G401.6 (cell line): ENCODE data around the gene TOR4A.

Experiments
- FAIRE-seq: peaks from 2 replicates; lab custom pipeline; 2012; peaks lifted over from hg19 to GRCh38; lab: Jason Lieb, UNC

TOR4A gene

DNA sequence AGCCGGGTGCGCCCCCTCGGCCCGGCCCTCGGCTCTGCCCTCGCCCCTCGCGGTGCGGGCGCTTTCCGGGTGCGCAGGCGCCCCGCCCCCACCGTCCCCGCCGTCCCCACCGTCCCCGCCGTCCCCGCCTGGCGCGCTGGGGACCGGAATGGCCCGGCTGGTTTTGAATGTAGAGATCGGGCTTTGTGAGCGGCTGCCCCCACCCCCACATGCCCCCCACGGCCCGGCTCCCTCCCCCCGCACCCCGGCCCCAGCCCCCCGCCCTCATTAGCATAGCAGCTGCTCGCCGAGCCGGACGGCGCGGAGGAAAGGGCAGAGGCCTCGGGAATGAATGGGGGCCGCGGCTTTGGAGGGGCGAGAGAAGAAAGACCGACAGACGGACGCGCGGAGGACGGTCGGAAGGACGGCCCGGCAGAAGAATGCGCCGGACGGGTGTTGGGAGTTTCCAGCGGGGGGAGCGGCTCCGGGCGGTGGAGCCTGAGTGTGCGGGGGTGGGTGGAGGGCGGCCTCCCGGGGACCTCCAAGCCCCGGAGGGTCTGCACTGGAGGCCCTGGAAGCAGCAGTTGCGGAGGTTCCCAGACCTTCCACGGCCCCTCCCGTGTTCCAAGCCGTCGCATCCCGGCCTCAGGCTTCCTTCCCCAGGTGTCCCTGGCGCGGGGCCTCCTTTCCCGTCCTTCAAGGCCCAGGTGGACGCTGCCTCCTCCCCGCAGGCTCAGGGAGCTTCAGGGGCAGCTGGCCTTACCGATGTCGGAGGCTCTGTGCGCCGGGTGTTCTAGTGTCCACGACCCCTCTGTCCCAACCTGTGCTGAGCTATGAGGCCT lies 18.5 kb downstream of the TOR4A start:
- FAIRE-seq = no peak

DNA sequence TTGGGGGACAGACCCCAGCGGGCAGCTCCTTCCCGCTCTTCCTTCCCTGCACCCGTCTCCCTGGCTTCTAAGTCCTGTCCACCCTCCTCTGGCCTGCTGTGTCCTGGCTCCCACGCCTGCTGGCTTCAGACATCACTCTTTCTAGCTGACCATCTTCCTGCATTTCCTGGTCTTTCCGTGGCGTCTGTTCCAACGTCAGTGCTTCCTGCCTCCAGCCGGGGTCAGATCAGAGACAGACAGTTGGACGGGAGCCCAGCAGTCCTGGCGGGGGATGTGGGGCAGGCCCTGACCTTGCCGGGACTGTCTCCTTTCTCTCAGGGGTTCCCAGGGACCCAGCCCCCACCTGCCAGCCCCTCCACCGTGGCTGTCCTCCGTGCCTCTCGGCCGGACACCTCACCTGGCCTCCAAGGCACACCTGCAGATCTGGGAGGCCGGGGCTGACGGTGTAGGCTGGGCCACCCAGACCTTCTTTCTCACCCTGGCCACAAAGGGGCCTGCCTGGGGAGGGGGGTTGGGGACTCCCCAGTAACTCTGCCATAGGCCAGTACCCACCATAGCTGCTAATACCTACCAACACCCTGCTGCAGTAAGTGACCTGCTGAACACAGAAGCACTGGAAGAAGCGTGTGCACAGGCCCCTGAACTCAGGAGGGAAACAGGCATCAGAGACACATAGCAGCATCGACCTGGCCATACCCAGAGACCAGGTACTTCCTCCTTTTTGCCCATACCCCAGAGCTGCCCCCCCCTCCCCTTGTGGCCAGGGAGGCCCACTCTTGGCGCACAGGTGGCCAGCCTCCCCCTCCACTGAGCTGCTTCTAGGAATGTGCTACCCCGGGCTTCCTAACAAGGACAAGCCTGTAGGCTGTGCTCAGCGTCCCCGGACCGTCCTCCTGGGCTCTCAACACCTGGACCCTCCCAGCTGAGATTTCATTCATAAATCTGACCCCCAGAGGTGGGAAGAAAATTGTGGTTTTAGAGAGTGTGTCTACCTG lies 19.4 kb downstream of the TOR4A start:
- FAIRE-seq = no peak

DNA sequence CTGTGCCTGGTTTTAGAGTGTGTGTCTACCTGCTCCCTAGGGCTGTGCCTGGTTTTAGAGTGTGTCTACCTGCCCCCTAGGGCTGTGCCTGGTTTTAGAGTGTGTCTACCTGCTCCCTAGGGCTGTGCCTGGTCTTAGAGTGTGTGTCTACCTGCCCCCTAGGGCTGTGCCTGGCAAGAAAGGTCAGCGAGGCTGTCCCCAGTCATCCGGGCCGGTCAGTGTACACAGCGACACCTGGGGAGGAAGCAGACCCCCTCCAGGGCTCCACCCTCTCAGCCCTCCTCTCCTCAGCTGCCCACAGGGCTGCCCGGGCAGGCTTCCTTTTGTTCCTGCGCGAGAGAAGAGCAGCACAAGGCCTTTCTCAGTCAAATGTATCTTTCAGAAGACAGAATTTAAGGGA lies 20.4 kb downstream of the TOR4A start:
- no peak for FAIRE-seq

DNA sequence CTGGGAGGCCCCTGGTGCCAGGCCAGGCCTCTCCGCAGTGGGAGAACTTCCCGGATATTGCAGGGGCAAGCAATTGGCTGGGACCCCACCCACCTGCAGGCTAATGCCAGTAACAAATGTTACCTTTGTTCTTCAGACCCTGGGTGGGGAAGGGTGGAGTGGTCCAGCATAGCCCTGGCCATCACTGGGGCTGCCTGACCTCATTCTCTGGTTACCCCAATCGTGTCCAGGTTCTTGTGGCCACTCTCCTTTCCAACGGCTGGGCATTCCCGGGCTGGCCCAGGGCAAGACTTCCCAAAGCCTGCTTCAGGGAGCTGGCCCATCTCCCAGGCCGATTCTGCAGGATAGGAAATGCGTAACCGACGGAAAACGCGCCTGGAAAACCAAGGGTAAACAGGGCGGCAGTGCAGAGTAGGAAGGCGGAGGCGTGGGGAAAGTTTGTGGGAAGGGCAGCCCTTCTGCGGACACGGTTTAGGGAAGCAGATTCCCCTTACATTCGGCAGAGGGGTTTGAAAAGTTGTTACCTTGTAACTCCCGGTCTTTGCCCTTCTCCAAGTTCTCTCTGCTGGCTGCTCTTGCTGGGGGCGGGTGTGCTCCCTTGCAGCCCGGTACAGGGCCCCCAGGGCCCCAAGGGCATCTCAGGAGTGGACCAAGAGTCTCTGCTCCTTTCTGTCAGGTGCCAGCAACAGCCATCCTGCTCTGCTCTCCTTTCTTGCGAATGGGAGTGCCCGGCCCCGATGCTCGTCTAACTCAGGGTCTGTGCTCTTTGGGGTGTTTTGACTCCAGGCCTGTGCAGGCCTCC lies 21.1 kb downstream of the TOR4A start:
- peak; percentile 15 for FAIRE-seq

DNA sequence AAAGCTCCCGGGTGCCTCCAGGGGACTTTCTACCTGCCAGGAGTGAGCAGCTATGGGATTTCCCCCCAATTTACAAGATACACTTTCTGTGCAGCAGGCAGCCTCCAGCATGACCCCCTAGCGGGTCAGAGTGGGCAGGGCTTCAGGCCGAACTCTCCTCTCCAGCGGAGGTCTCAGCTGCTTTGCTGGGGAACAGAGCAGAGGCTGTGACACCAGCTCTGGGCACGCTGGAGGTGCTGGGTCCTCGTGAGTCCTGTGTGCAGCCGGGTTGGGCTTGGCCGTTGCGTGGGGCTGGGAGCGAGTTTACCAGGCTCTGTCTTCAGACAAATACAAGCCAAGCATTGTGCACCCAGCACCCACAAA lies 21.7 kb downstream of the TOR4A start:
- no peak for FAIRE-seq

DNA sequence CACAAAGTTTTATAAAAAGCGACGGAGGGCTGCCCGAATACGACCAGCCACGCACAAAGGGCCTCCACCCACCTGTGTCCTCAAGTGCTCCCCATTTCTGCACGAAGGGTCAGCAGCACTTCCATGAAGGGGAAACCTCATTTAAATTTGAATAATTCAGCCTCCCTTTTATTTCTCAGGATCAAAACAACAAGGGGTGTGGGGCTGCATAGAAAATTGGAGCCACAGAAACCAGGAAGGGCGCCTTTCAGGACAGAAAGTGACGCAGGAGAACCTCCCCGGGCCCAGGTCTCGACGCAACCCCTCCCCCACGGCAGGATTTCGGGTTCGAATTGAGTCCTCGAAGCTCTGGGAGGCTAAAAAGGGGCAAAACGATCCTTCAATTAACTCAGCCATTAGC lies 22.4 kb downstream of the TOR4A start:
- no peak for FAIRE-seq

DNA sequence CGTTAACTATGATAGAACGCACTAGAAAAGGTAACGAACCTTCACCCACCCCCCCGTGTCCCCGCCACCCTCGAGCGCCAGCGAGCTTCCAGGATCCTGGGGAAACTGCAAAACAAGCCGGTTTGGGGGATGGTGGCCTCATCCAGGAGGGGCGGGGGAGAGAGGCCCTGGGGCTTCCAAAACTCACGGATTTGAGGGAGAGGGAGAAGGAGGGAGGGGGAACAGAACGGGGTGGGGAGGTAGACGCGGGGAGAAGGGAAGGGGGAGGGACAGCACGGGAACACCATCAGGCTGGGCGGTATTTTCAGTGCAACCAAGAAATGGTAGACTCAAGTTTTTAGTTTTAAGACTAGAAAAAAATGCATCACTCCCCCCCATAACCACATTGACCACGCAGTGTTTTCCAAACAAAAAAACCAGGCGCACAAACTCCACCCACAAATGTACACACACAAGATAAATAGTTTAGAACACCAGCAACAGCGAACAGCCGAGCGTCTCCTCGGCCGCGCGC lies 23.1 kb downstream of the TOR4A start:
- FAIRE-seq = no peak

DNA sequence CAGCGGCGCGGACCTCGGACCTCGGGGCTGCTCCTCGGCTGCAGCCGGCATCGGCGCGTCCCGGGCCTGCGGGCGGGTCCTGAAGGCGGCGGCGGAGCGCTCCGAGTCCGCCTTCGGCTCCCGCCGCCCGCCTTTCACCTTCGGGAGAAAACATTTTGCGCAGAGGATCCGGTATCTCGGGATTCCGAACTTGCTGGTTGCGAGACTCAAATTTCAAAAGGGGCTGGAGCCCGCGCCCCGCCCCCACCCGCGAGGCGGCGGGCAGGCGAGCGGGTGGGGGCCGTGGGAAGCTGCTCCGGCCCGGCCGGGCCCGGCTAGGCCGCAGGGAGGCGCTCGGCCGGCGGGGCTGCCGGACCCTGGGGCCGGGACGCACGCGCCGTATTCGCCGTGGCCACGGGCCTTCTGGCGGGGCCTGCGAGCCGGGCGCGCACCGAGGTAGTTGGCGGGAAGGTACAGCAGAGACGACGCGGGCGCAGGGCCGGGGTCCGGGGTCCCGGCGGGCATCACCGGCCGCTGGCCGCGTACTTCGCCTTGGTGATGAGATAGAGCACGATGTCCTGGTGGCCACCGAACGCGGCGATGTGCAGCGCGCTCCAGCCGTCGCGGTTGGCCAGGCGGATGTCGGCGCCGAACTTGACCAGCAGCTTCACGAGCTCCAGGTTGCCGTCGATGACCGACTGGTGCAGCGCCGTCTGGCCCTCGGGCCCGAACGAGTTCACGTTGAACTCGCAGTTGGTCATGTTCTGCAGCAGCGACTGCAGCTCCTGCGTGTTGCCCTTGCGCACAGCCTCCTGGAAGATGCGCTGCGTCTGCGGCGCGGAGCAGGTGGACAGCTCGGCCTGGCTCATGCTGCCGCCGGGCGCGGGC lies 23.8 kb downstream of the TOR4A start:
- no peak for FAIRE-seq

DNA sequence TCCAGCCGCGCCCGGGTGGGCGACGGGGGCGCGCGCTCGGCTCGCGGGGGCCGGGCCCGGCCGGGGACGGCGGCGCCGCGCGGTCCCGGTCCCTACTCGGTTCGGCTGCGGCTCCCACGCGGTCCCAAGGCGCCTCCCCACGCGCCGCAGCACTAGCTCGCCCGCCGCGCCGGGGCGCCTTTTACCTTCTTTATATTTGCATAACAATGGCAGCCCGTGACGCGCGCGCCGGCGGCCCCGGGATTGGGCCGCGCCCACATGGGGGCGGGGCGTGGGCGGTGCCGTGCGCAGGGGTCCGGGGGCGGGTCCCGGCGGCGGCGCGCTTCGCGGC lies 24.6 kb downstream of the TOR4A start, which contains the start of gene NRARP:
NRARP (minus strand) TSS at position 154 of the 331 bp plus-strand sequence. CDS start 343 bp downstream, outside the sequence.
- no peak for FAIRE-seq

DNA sequence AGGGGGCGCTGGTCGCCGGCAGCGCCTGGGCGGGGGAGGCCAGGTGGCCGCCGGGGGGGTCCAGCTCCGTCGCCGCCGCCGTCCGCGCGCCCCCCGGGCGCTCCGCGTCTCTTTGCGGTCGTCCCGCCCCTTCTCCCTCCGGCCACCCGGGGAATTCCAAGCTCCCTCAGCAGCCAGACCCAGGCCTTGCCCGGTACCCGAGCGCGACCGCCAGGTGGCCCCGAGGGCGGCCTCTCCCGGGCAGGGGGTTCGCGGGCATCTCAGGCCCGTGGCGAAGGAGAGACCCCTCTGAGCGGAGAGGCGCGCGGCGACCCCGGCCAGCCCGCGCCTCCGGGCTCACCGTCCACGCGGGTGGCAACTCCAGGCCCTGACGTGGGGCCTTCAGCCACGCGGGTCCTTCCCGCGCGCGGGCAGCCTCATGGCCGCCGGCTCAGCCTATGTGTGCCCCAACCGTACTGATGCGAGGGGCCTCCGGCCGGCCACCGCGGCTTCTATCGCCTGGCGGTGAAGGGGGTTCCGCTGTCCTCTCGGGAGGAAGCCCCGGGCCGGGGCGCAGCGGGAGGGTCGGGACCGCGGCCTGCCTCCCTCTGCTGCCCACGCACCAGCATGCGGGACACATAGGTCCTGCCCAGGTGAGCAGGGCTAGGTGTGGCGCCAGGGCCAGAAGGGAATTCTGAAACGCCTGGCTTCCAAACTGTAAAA lies 25.1 kb downstream of the TOR4A start:
- FAIRE-seq = no peak

DNA sequence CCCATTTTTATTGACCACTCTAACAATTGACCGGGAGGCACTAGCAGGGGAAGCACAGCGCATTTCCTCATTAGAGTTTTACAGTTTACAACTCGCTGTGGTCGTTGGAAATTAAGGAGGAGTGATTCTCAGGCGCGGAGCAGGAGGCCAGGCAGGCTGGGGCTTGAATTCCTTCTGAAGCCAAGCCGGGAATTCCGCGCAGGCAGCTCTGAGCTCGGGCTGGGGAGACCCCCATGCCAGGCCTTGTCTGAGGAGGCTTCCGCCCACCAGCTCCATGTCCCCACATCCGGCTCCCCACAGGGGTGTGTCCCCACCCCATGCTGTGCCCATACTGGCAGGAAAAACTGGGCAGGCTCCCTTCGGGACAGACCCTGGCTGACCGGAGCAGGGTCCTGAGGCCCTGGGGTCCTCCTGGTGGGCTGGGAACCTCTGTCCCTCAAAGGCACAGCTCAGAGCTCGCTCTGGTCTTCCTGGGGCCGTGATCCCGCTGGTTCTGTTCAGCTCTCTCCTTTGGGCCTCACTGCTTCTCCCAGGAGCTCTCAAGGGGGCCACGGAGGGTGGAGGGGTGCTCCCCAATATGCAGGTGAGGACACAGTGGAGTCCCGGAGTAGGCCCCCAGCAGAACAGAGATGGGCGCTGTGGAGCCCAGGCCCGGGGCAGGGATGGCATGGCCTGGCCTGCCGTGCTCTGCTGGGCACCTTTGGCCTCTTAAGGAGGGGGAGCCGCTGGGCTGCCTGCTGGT lies 25.8 kb downstream of the TOR4A start:
- FAIRE-seq = peak; percentile 90

DNA sequence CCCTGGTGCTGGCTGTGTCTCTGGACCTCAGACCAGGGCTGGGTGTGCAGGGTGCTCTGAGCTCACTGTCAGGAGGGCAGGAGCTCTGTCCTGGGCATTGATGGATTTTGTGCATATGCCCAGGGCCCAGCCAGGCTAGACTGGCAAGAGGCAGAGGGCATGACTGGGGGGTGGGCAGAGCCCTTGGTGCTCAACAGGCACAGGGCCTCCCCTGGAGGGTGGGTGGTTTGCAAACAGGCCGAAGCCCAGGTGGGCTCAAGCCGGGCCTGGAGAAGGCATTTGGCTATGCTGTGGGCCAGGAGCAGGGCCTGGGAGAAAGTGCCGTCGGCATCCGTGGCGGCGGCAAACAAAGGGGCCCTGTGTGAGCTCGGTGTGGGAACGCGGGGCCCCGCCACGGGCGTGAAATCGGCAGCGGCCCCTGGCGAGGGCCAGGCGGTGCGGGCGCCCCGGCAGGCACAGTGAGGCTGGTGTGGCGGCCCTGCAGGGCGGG lies 26.4 kb downstream of the TOR4A start:
- no peak for FAIRE-seq

DNA sequence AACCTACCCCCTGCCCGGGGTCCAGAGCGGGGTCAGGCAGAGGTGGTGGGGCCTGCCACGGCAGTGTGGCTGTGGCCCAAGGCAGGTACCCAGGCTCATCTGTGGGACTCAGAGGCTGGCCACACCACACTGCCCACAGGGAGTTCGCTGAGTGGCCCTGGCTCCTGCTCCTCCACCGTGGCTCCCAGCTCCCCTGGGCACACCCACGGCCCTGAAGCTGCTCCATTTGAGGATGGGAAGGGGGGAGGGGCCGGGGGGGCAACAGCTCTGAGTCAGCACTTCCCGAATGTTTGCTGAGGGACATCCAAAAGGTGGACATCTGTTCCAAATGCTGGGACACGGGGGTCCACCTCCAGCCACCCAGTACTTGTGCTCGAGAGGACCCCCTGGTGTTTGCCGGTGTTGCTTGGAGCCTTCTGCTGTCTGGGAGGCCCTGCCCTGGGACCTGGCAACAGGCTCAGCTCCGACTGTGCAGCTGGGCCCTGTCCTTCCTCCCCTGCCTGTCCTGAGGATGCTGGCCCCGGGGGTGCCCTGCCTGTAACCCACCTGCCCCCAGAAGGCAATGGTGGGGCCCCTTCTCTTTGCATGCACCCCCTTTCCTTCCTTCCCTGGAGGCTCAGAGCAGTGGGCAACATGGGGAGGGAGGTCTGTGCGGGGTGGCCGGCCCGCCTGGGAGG lies 27.0 kb downstream of the TOR4A start:
- no peak for FAIRE-seq

DNA sequence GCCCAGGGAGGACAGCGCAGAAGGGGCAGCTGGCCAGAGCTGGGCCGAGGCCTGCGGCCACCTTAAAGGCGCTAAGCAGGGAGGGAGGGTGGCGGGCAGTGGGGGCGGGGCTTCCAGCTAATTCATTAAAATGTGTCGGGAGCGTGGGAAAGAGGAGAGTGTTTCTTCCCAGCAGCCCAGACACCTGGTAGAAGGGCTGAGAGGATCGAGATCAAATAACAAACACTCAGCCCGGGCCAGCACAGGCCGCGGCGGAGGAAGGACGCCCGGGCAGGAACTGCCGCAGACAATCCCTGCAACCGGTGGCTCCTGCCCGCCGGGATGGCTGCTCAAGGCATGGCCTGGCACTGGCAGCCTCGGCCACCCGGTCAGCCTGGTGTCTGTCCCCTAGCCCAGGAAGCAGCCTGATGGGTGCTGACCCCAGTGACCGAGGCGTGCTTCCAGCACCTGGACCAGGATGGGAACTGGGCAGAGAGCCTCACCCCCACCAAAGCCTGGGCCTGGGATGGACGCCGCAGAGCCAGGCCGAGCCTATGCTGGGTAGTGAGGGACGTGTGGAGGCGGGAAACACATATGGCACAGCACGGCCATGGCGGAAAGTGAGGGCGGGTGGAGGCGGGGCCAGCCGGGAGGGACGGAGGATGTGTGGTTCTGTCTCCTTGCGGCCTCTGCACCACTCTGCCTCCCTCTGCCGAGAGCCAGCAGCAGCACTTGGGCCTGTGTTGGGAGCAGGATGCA lies 27.7 kb downstream of the TOR4A start:
- FAIRE-seq = peak; percentile 83

DNA sequence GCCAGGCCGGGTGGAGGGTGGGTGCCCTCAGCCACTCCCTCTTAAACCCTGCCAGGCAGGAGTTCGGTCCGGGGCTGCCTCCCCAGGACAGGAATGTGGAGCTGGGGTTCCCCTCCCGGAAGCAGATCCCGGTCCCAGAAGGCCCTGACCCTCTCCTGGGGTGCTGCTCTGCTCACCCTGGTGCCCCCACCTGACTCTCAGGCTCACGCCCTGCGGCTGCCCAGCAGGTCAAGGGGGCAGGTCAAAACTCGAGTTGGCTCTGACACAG lies 28.2 kb downstream of the TOR4A start:
- no peak for FAIRE-seq

DNA sequence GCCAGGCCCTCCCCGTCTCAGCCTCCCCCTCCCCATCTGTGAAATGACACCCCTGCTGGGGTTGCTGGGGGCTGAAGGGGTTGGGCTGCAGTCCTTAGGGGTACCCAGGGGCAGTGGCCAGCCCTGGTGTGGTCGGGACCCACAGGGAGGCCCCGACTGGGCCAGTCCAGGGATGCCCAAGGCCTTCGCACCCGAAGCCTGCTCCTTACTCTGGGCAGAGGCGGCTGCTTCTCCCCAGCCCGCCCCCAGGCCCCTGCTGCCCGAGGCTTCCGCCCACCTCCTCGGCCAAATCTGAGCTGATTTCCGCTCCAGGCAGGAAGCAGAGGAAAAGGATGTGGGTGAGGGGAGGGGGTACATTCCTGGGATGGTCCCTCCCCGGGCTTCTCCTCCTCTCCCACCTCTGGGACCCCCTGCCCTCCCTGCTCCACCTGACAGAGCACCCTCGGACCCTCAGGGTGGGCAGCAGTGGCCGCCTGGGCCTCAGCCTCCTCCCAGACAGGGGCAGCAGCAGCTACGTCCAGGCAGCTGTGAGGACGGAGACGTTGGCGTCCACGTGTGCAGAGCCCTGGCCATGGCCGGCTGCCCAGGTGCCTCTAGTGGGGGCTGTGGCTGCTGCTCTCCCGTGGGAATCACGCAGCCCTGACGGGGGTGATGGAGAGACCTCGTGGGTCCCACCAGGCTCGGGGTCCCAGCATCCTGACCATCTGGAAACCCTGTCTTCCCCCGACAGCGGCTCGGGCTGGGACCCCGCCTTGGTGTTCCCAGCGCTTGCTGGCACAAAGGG lies 28.7 kb downstream of the TOR4A start:
- FAIRE-seq = no peak

DNA sequence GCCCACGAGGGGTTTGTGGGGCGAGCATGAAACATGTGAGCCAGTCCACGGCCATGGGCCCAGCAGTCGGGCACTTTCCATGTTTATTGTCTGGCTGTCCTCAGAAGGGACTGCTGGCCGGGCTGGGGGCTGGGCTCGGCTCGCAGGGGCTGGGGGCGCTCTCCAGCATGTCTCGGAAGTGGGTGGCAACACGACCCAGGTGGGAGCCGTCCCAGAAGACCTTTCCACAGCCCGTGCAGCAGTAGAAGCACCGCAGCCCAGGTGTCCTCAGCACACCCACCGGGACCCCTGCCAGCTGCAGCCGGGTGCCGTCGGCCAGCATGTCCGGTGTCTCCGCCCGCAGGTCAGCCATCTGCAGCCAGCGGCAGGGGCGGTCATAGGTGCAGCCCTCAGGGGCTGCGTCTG lies 29.3 kb downstream of the TOR4A start:
- FAIRE-seq = no peak
